Activated CD4-positive, alpha-beta memory T cell treated with anti-CD3 and anti-CD28 coated beads for 36 hours (primary cell): ENCODE measurements around the gene NFS1. TPM values are rescaled to one million over a fixed set of nuclear protein-coding genes. Genes with fewer than 3 reads are reported as not detected.
"Not testable (repeated sequence)": the region's sequence is repeated elsewhere in the genome, so short reads cannot be mapped to it uniquely, and the experiment has no call there.

Experiments
- CTCF ChIA-PET: fragments of 350-600 bp; sonication (Branson Sonifier 250); formaldehyde crosslinking; loops from one replicate; lab custom pipeline; 2021; ENCODE audit warnings: antibody characterized with exemption, inconsistent platforms; lab: Charles Lee
- POLR2A ChIA-PET: fragments of 350-600 bp; sonication (Branson Sonifier 250); formaldehyde crosslinking; loops from one replicate; lab custom pipeline; 2021; ENCODE audit warnings: antibody characterized with exemption; lab: Charles Lee
- DNase-seq: peaks from one replicate; pipeline ENCODE4 v3.0.0-alpha.2; 2020
- H3K27ac Mint-ChIP-seq: one replicate; pipeline ENCODE4 v1.8.0; 2021; ENCODE audit warnings: mixed read lengths
- H3K27me3 Mint-ChIP-seq: one replicate; pipeline ENCODE4 v1.8.0; 2021; ENCODE audit warnings: mixed read lengths
- H3K36me3 Mint-ChIP-seq: one replicate; pipeline ENCODE4 v1.8.0; 2021; ENCODE audit warnings: mixed read lengths
- H3K4me1 Mint-ChIP-seq: one replicate; pipeline ENCODE4 v1.8.0; 2021; ENCODE audit warnings: low read depth, mixed read lengths
- H3K4me3 Mint-ChIP-seq: one replicate; pipeline ENCODE4 v1.8.0; 2021; ENCODE audit warnings: mild to moderate bottlenecking, mixed read lengths
- H3K9me3 Mint-ChIP-seq: one replicate; pipeline ENCODE4 v1.8.0; 2021; ENCODE audit warnings: mixed read lengths
- intact Hi-C: fragments of 100-400 bp; cut with micrococcal nuclease; formaldehyde crosslinking; loops from one replicate; pipeline ENCODE4 v1.15.1; 2023
- total RNA-seq, 2 experiments: library from RNA; stranded (reverse); gene quantifications; one replicate each; pipeline ENCODE4 v1.2.3, GENCODE V29; 2021

The NFS1 gene
- total RNA-seq, 2 experiments from 2014 or later, result 36.9 to 40.8 TPM

DNA sequence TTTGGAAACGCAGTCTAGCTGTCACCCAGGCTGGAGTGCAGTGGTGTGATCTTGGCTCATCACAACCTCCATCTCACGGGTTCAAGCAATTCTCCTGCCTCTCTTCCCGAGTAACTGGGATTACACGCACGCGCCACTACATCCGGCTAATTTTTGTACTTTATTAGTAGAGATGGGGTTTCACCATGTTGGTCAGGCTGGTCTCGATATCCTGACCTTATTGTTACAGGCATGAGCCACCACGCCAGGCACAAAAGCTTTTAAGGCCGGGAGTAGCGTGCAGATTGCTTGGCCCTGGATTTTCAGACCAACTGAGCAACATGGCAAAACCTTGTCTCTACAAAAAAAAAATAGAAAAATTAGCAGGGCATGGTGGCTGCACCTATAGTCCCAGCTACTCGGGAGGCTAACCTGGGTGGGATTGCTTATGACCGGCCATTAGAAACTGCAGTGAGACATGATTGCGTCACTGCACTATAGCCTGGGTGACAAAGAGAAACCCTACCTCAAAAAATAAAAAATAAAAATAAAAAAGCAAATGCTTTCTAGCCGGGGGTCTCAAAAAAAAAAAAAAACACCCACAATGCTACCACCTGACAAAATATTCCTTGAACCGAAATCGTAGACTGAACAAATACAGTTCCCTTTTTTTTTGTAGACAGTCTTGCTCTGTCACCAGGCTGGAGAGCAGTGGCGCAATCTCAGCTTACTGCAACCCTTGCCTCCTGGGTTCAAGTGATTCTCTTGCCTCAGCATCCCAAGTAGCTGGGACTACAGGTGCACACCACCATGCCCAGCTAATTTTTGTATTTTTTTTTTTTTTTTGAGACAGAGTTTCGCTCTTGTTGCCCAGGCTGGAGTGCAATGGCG is 27.9 kb upstream of the NFS1 start:
- Mint-ChIP-seq H3K9me3 (no peaks in the 10 kb centered on the region), H3K4me3 (no peak overlapping the region), H3K27ac (peak overlapping the region; percentile 6), H3K4me1 (peaks cover 45% of the 10 kb centered on the region), H3K27me3 (no peaks in the 10 kb centered on the region), H3K36me3 (peaks cover 64% of the 10 kb centered on the region)
- ChIA-PET POLR2A (interaction anchor here (0.7 to 1.3 kb wide), 4 partner anchors 9 to 23 kb away, joined by 3 to 6 read pairs (median 4); no protein-coding TSS in a partner anchor), CTCF (no interaction called here)
- intact Hi-C loops, result no loop called here
- no peak for DNase-seq

DNA sequence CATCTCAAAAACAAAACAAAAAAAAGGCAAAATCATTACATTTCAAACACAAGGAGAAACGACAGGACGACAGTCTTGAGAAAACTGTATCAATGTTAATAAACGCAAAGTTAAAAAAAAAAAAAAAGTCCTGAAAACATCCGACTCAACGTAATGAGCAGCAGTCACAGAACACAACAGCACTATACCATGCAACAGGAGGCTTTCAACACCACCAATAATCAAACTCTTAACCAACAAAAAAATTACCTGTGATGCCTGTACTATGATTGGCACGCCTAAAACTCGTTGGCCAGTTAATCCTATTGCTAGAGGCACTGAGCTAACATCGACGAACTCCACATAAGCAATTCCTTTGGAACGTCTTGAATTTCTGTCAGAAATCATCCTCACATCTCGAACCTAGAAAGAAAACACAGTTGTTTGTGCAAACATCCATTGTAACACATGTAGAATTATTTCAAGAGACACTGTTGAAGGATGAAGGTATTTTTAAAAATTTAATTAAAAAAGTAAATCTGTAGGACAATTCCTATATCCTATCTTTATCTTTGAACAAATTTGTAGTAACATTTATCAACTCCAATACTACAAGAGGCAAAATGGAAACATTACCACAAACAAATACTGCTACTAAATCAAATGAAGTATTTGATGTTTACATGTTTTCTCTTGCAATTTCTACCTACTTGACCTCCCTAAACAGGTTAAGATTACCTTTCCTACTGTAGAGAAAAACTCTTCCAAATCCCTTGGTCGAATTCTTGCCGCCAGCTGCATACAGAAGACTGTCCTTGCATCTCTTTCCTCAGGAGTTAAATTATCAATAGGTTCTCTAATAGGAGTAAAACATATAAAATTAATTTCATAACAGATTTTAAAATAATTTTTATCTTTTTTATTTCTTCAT is 25.4 kb upstream of the NFS1 start:
- ChIA-PET POLR2A (interaction anchor here (1.2 to 1.5 kb wide), 2 partner anchors 10 to 17 kb away, joined by 3 to 4 read pairs; partner anchors contain the start of gene RBM39), CTCF (interaction anchor here (0.7 to 1.0 kb wide), 2 partner anchors 10 to 160 kb away, joined by 3 read pairs; no protein-coding TSS in a partner anchor)
- Mint-ChIP-seq H3K36me3 (peaks cover 65% of the 10 kb centered on the region), H3K27ac (peak overlapping the region; percentile 42), H3K4me3 (no peak overlapping the region), H3K4me1 (peaks cover 43% of the 10 kb centered on the region), H3K9me3 (no peaks in the 10 kb centered on the region), H3K27me3 (no peaks in the 10 kb centered on the region)
- intact Hi-C loops, result no loop called here
- DNase-seq, result no peak

DNA sequence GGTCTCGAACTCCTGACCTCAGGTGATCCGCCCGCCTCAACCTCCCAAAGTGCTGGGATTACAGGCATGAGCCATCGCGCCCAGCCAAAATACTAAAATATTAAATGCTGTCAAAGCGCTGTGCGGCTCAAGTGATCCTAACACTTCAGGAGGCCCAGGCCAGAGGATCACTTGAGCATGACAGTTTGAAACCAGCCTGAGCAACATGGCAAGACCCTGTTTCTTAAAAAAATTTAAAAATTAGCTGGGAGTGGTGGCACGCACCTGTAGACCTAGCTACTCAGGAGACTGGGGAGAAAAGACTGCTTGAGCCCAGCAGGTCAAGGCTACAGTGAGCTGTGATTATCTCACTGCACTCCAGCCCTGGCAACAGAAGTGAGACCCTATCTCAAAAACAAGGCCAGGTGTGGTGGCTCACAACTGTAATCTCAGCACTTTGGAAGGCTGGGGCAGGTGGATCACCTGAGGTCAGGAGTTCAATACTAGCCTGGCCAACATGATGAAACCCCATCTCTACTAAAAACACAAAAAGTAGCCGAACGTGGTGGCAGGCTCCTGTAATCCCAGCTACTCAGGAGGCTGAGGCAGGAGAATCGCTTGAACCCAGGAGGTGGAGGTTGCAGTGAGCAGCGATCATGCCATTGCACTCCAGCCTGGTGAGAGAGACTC is 24.6 kb upstream of the NFS1 start:
- H3K4me3 Mint-ChIP-seq, DNase-seq, H3K27me3 Mint-ChIP-seq, H3K9me3 Mint-ChIP-seq, POLR2A ChIA-PET, intact Hi-C loops: not testable (repeated sequence)
- Mint-ChIP-seq H3K4me1 (peaks cover 41% of the 10 kb centered on the region), H3K27ac (peak overlapping the region; percentile 28), H3K36me3 (peaks cover 65% of the 10 kb centered on the region)
- CTCF ChIA-PET, result interaction anchor here (1.0 kb wide), 1 partner anchor 160 kb away, joined by 3 read pairs; no protein-coding TSS in a partner anchor

DNA sequence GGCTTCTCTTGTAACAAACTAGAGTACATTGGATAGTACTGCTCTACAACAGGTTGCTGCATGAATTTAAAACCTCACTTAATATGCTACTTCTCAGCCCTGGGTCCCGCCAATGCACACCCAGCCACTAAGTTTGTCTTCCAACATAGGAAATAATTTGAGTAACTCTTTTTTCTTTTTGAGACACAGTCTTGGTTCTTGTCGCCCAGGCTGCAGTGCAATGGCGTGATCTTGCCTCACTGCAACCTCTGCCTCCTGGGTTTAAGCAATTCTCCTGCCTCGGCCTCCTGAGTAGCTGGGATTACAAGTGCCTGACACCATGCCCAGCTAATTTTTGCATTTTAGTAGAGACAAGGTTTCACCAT is 24.1 kb upstream of the NFS1 start:
- H3K4me3 Mint-ChIP-seq, H3K27me3 Mint-ChIP-seq, DNase-seq, H3K9me3 Mint-ChIP-seq, intact Hi-C loops: not testable (repeated sequence)
- peaks cover 67% of the 10 kb centered on the region for H3K36me3 Mint-ChIP-seq
- ChIA-PET POLR2A (interaction anchor here (1.5 kb wide), 1 partner anchor 8 kb away, joined by 7 read pairs; no protein-coding TSS in a partner anchor), CTCF (interaction anchor here (1.0 kb wide), 1 partner anchor 161 kb away, joined by 3 read pairs; no protein-coding TSS in a partner anchor)
- H3K27ac Mint-ChIP-seq, result peak overlapping the region; percentile 54
- peaks cover 41% of the 10 kb centered on the region for H3K4me1 Mint-ChIP-seq

DNA sequence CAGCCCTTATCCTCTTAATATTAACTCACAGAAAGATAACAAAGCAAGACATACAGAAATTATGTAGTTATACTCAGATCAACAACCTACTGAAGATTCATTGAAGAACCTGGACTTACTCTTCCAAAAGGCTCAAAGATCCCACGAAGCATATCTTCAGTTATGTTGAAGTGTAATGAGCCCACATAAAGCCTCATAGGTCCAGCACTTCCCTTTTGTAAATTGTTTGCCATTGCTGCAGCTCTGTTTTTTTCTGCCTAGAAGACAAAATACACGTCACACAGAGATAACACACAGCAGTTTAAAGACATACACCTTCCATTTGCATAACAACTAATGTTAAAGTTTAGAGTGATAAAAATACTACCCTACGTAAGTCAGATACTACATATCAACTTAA is 22.5 kb upstream of the NFS1 start:
- H3K36me3 Mint-ChIP-seq, result peaks cover 71% of the 10 kb centered on the region
- CTCF ChIA-PET, result no interaction called here
- intact Hi-C loops, result no loop called here
- no peaks in the 10 kb centered on the region for H3K9me3 Mint-ChIP-seq
- POLR2A ChIA-PET, result interaction anchor here (1.5 kb wide), 1 partner anchor 9 kb away, joined by 7 read pairs; no protein-coding TSS in a partner anchor
- DNase-seq, result no peak
- H3K4me1 Mint-ChIP-seq, result peaks cover 45% of the 10 kb centered on the region
- no peaks in the 10 kb centered on the region for H3K27me3 Mint-ChIP-seq
- H3K27ac Mint-ChIP-seq, result no peak overlapping the region
- H3K4me3 Mint-ChIP-seq, result no peak overlapping the region

DNA sequence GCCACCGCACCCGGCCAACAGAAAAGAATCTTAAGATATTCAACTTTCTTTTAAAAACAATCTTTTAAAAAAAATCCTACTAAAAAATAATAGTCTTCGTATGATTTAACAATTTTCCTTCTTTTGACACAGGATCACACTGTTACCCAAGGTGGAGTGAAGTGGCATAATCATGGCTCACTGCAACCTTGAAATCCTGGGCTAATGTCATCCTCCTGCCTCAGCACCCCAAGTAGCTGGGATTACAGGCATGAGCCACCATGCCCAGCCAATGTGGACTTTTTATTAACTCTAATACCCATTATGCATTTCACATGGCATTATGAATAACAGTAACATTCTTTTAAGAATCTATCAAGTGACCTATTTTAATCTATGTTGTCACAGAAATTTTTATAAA is 22.1 kb upstream of the NFS1 start:
- Mint-ChIP-seq H3K27me3 (no peaks in the 10 kb centered on the region), H3K27ac (no peak overlapping the region), H3K9me3 (no peaks in the 10 kb centered on the region), H3K36me3 (peaks cover 69% of the 10 kb centered on the region), H3K4me3 (no peak overlapping the region), H3K4me1 (peaks cover 41% of the 10 kb centered on the region)
- POLR2A ChIA-PET, result interaction anchor here (3.0 kb wide), 1 partner anchor 15 kb away, joined by 13 read pairs; no protein-coding TSS in a partner anchor
- no peak for DNase-seq
- intact Hi-C loops, result no loop called here
- CTCF ChIA-PET, result no interaction called here

DNA sequence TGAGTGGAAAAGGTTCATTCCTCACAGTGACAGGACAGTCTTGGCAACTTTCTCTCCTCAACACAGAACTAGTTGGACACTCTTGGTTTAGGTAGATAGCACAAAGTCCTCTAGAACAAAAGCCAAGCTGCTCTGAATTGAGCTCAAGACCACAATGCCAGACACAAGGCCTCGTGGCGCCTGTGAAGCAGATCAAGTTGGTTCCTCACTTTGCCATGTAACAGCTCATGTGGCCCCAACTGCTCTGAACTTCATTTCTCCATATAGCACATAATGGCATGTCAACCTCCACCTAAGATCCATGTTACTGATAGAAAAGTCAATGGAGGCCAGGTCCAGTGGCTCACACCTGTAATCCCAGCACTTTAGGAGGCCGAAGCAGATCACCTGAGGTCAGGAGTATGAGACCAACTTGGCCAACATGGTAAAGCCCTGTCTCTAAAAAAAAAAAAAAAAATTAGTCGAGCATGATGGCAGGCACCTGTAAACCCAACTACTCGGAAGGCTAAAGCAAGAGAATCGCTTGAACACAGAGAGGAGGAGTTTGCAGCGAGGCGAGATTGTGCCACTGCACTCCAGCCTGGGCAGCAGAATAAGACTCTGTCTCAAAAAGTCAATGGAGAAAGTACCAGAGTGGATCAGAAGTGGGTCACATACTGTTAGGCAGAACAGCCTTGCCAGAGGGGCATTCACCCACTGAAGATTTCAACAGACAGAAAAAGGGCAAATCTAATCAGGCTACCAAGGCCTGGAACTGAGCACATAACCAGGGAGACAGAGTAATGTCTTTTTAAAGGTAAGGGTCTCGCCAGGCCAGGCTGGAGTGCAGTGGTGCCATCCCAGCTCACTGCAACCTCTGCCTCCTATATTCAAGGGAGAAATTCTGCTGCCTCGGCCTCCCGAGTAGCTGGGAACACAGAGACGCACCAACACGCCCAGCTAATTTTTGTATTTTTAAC is 21.3 kb upstream of the NFS1 start:
- H3K4me3 Mint-ChIP-seq, result no peak overlapping the region
- peaks cover 68% of the 10 kb centered on the region for H3K36me3 Mint-ChIP-seq
- no peaks in the 10 kb centered on the region for H3K27me3 Mint-ChIP-seq
- intact Hi-C loops, result no loop called here
- DNase-seq, result no peak
- POLR2A ChIA-PET, result interaction anchor here (1.0 to 3.0 kb wide), 3 partner anchors 9 to 15 kb away, joined by 3 to 13 read pairs (median 3); no protein-coding TSS in a partner anchor
- peaks cover 45% of the 10 kb centered on the region for H3K4me1 Mint-ChIP-seq
- no peaks in the 10 kb centered on the region for H3K9me3 Mint-ChIP-seq
- CTCF ChIA-PET, result interaction anchor here (0.6 to 1.8 kb wide), 3 partner anchors 9 to 119 kb away, joined by 3 to 4 read pairs (median 3); no protein-coding TSS in a partner anchor
- peak overlapping the region; percentile 39 for H3K27ac Mint-ChIP-seq

DNA sequence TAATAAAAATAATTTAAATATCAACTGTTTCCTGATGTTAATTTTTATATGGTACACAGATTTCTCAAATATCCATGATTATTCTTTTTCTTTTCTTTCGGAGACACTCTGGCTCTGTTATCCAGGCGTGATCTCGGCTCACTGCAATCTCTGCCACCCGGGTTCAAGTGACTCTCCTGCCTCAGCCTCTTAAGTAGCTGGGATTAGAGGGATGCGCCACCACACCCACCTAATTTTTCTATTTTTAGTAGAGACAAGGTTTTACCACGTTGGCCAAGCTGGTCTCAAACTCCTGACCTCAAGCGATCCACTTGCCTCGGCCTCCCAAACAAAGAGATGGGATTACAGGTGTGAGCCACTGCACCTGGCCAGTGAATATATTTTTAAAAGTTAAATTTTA is 20.6 kb upstream of the NFS1 start:
- Mint-ChIP-seq H3K4me1 (peaks cover 43% of the 10 kb centered on the region), H3K9me3 (no peaks in the 10 kb centered on the region), H3K27ac (no peak overlapping the region), H3K27me3 (no peaks in the 10 kb centered on the region), H3K36me3 (peaks cover 65% of the 10 kb centered on the region), H3K4me3 (no peak overlapping the region)
- ChIA-PET POLR2A (interaction anchor here (1.0 to 3.0 kb wide), 3 partner anchors 8 to 16 kb away, joined by 3 to 13 read pairs (median 3); no protein-coding TSS in a partner anchor), CTCF (interaction anchor here (0.6 to 1.8 kb wide), 4 partner anchors 8 to 133 kb away, joined by 3 to 4 read pairs (median 3); no protein-coding TSS in a partner anchor)
- intact Hi-C loops, result no loop called here
- no peak for DNase-seq

DNA sequence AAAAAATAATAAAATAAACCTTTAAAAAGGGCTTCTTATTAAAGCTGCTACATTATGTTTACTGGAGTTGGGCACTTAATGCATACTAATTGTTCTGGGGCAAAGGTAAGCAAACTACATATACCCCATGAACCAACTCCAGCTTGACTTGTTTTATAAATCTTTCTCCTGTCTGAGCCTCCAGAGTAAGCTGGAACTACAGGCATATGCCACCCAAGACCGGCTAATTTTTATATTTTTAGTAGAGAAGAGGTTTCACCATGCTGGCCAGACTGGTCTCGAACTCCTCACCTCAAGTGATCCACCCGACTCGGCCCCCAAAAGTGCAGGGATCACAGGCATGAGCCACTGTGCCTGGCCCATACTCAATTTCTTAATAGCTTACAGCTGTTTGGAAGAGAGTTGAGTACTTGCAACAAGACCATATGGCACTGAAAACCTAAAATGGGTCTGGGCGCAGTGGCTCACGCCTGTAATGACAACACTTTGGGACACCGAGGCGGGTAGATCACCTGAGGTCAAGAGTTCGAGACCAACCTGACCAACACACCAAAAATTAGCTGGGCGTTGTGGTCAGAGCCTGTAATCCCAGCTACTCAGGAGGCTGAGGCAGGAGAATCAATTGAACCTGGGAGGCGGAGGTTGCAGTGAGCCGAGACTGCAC is 20.0 kb upstream of the NFS1 start:
- no peak for DNase-seq
- Mint-ChIP-seq H3K27ac (no peak overlapping the region), H3K36me3 (peaks cover 64% of the 10 kb centered on the region), H3K9me3 (no peaks in the 10 kb centered on the region), H3K4me1 (peaks cover 43% of the 10 kb centered on the region), H3K4me3 (no peak overlapping the region), H3K27me3 (no peaks in the 10 kb centered on the region)
- ChIA-PET CTCF (interaction anchor here (0.6 to 1.8 kb wide), 5 partner anchors 7 to 165 kb away, joined by 3 to 4 read pairs (median 3); no protein-coding TSS in a partner anchor), POLR2A (interaction anchor here (0.6 to 3.0 kb wide), 4 partner anchors 8 to 20 kb away, joined by 4 to 13 read pairs (median 5); no protein-coding TSS in a partner anchor)
- intact Hi-C loops, result no loop called here

DNA sequence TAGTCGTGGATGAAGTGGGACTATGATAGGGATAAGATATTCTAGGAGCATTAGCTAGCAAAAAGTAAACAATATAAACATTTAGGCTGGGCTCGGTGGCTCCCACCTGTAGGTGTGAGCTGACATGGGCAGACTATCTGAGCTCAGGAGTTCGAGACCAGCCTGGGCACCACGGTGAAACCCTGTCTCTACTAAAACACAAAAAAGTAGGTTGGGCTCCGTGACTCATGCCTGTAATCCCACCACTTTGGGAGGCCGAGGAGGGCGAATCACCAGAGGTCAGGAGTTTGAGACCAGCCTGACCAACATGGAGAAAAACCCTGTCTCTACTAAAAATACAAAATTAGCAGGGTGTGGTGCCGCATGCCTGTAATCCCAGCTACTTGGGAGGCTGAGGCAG is 19.2 kb upstream of the NFS1 start:
- H3K9me3 Mint-ChIP-seq, H3K27me3 Mint-ChIP-seq, H3K27ac Mint-ChIP-seq, intact Hi-C loops, H3K4me3 Mint-ChIP-seq, DNase-seq: not testable (repeated sequence)
- Mint-ChIP-seq H3K36me3 (peaks cover 64% of the 10 kb centered on the region), H3K4me1 (peaks cover 50% of the 10 kb centered on the region)
- POLR2A ChIA-PET, result interaction anchor here (0.6 to 3.0 kb wide), 4 partner anchors 9 to 21 kb away, joined by 4 to 13 read pairs (median 5); no protein-coding TSS in a partner anchor
- CTCF ChIA-PET, result interaction anchor here (0.8 to 1.8 kb wide), 2 partner anchors 21 to 166 kb away, joined by 3 to 4 read pairs; no protein-coding TSS in a partner anchor
